Fibroblast of lung (primary cell): Measurements from ENCODE around the gene TAF5L.

ENCODE experiments used
- EZH2 ChIP-seq: IDR thresholded peaks from 2 replicates; pipeline ENCODE4 v1.5.1; 2012; ENCODE audit warnings: low read length, control low read depth, mild to moderate bottlenecking; ENCODE audit errors: missing control alignments
- TF ChIP-seq, protein P1 (sequence below), 2 donors: IDR thresholded peaks in 1 of 2; conservative IDR thresholded peaks in 1 of 2; 1 replicate in 1 of 2; 2 replicates in 1 of 2; pipeline ENCODE4 v1.5.1; 2011 to 2012; ENCODE audit warnings: low read length in 2 of 2, control low read depth in 1 of 2, inconsistent platforms in 1 of 2, low read depth in 1 of 2, mild to moderate bottlenecking in 1 of 2

- TF ChIP-seq, protein P1, sequence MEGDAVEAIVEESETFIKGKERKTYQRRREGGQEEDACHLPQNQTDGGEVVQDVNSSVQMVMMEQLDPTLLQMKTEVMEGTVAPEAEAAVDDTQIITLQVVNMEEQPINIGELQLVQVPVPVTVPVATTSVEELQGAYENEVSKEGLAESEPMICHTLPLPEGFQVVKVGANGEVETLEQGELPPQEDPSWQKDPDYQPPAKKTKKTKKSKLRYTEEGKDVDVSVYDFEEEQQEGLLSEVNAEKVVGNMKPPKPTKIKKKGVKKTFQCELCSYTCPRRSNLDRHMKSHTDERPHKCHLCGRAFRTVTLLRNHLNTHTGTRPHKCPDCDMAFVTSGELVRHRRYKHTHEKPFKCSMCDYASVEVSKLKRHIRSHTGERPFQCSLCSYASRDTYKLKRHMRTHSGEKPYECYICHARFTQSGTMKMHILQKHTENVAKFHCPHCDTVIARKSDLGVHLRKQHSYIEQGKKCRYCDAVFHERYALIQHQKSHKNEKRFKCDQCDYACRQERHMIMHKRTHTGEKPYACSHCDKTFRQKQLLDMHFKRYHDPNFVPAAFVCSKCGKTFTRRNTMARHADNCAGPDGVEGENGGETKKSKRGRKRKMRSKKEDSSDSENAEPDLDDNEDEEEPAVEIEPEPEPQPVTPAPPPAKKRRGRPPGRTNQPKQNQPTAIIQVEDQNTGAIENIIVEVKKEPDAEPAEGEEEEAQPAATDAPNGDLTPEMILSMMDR (conservative IDR thresholded peaks at IDR 0.05 in 1 of 2, IDR thresholded peaks at IDR 0.05 in 1 of 2; ENCODE audit: low read depth in 1 of 2, low read length in 2 of 2), result no peak
- TF ChIP-seq EZH2, result no peak
Measured at GRCh38 chr1:229643996-229644745, 18.2 kb upstream of the TAF5L start.
